HG03342 (cell line): Measurements from ENCODE around the gene SALL1.

Experiments
- ATAC-seq: cut with Tn5 transposase; IDR thresholded peaks from one replicate; pipeline ENCODE4 v1.9.1; 2021; ENCODE audit warnings: mild to moderate bottlenecking, moderate library complexity; ENCODE audit not compliant: unreplicated experiment

The SALL1 gene

GRCh38 chr16:51157698-51158097 is 6.6 kb upstream of the SALL1 start:
- no peak for ATAC-seq

- no peak for ATAC-seq
These were observed 5.7 kb upstream of the SALL1 start for GRCh38 chr16:51156807-51157200.

GRCh38 chr16:51155820-51156806 is 5.0 kb upstream of the SALL1 start:
- no peak for ATAC-seq

DNA sequence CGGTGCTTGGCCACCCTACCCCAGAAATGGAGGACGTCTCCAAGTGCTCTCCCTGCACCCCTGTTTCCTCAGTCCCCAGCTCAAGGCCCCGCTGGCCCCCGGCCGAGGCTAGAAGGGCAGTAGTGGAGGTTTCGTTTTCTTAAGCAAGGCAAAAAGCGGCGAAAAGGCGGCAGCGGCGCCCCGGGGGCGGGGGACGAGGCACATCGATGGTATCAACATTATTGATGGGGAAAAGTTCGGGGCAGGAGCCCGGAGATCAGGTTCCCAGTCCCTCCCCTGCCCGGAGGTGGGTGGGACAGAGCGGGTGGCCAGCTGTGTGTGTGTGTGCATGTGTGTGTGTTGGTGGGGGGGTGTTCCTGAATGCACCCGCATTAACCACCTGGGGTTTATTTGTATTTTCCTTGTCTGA is 4.1 kb upstream of the SALL1 start:
- no peak for ATAC-seq

DNA sequence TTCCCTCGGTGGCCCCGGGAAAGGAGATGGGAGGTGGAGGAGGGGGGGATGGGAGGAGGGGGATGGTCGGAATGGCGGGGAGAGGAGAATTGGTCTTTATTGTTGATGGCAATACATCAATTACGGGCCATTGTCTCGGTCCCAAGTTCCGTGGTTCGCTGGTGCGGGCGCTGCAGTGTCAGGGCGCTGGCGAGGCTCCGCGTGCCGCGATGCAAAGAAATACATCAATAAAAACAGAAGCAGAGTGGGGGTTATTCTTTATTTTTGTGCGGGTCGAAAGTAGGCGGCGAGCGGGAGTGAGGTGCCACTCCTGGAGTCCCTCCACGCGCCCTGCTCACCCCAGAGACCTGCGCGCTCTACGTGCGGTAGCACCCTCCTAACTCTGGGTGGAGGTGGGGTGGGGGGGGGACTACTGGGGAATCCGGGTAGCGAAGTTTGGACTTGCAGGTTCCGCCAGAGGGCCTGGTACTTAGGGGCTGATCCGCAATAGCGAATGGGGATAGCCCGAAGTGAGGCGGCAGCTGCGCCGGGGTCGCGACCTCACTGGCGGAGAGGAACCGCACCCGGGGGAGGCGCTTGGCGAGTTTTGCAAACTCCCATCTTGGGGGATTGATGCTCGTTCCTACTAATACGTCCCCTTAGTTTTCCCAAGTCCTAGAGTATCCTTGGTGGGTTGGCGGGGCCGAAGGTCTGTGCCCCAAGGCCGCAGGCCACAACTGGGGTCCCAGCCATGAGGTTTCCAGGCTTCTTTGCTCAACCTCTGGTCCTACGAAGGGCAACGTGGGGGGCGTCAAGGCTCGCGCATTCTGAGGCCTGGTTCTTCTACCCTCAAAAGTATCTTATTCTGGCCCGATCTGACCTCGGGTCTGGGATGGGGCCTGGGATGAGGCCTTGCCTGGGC is 3.5 kb upstream of the SALL1 start:
- ATAC-seq, result no peak

DNA sequence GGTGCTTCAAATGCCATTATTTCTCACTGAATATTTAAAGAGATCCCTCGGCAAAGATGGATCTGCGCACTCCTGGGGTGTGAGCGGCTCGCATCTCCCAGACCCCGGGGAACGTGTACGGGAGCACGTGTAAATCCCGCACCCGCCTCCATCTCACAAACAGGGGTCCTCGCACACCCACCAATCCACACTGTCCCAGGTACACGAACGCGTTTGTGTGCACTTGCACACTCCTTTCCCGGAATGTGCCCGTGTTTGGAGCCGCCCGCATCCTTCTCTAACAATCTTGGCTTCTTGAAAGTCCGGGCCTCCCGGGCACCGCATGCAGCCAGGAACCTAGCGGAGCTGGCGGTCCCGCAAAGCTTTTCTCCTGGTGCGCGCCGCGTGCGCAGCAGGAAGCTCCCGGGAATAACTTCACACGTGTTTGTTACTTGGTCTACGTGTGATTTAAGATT is 2.5 kb upstream of the SALL1 start:
- ATAC-seq, result no peak

DNA sequence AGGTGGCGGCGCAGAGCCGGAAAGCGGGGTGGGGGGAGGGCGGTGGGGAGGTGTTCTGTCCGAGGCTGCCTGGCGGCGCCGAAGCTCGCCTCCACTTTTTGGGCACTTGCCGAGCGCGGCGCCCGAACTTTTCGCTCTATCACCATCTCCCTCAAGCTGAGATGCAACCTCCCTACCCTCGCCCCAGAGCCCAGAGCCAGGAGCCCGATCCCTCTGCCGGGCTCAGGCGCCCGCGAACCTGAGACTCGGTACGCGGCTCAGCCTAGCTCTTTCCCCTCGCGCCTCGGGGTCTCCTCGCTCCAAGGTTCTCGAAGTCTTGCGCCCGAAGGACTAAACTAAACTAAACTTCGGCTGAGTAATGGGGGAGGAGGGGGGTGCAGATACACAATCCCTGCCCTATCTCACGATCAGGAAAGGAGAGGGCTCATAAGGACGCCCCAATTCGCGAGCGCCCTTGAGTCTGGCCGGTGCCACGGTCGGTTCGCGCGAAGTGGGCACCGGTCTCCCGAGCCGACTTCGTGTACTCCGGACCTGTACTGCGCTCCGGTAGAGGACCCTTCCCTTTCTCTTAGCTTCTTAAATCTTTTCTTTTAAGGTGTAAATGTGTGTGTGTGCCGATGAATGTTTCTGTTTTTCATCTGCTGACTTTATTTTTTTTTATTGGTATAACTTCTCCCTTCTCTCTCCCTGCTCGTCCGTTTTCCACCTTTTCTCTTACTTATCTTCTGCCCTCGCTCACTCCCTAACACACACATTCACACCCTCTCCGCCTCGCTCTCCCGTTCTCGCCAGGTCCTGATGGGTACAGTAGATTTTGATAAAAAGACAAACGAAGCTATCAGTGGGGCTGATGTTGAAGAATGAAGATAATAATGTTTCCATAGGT is 1.9 kb upstream of the SALL1 start:
- ATAC-seq, result no peak

- no peak for ATAC-seq
These were observed 1.0 kb upstream of the SALL1 start for GRCh38 chr16:51151961-51152663.

DNA sequence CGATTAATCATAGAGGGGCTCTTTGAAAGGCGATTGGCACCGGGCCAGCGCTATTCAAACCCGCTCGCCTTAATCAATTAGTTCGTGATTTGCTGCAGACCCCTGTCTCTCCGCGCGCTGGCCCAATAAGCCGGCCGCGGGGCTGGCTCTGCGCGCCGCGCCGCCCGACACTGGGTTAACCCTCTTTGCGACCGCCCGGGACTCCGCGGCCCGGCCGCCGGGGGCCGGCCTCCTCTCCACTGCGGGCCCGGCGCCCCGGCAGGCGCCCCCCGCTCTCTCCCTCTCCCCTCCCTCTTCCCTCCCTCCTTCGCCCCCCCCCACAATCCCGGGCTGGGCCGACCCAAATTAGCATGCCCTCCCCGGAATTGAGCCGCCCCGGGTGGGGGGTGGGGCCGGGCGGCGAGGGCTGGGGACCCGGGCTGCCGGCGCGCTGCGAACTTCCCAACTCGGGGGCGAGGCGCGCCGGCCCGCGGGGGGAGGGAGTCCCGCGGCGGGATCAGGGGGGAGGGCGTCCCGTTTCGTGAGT is 428 bp upstream of the SALL1 start:
- ATAC-seq, result no peak

DNA sequence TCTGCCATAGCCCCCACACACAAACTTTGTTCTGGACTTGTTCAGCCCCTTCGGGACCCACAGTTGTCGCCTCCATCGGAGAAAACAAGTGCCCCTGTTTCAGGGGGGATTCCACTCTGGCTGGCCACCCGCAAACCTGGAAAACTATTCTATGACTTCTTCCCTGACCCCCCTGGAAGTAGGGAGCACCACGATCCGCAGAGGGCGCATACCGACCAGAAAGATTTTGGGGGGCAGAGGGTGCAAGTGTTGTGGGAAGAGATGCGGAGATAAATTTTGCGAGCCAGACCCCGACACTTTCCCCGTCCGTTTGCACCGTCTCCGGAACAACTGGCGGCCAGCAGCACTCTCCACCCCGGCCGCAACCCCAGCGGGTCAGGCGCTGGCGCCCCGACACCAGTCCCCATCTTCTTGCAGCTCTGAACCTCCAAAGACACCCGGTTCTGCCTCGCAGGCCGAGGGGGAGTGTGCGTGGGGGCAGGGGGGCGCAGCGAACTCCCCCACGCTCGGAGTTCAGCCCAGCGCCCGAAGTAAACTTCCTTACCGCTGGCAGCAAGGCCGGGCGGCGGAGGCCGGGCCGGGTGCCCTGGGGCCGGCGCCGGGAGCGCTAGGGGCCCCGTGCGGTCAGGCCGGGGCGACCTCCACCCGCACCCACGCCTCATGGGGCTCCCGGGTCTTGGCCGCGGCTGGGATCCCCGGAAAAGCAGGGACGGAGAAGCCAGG is 744 bp downstream of the SALL1 start:
- ATAC-seq, result no peak

- no peak for ATAC-seq
These were observed 1.3 kb downstream of the SALL1 start for GRCh38 chr16:51149721-51150164.

- no peak for ATAC-seq
These were observed 1.8 kb downstream of the SALL1 start for GRCh38 chr16:51149251-51149661.

- ATAC-seq, result no peak
These were observed 2.3 kb downstream of the SALL1 start for GRCh38 chr16:51148678-51149228.

- ATAC-seq, result no peak
These were observed 3.0 kb downstream of the SALL1 start for GRCh38 chr16:51147776-51148677.

- no peak for ATAC-seq
These were observed 4.7 kb downstream of the SALL1 start for GRCh38 chr16:51146256-51146924.

GRCh38 chr16:51144203-51144602 is 6.9 kb downstream of the SALL1 start:
- no peak for ATAC-seq
